ENCODE results near the gene SLC35F1. TPM values are rescaled to one million over a fixed set of nuclear protein-coding genes. Genes with fewer than 3 reads are reported as not detected.

SLC35F1 gene
- total and polyA plus RNA-seq, 2 donors (not counting 1 experiment from before 2014, with no cell fraction given) = 0.09 to 0.17 TPM

GRCh38 chr6:118102401-118102800, 195.3 kb downstream of the SLC35F1 start:
- Histone ChIP-seq H3K36me3 (ENCODE audit: control insufficient read depth, insufficient read depth, low read length) (no peaks in the 10 kb centered on the region), H3K79me2 (ENCODE audit: control insufficient read depth, insufficient read depth, low read length) (no peaks in the 10 kb centered on the region), H3K27ac (ENCODE audit: insufficient read depth, low read length) (no peak overlapping the region), H2AFZ (ENCODE audit: low read length) (no peak overlapping the region), H4K20me1 (ENCODE audit: control insufficient read depth, extremely low read depth, insufficient read depth, low read length) (no peaks in the 10 kb centered on the region), H3K27me3 (ENCODE audit: control insufficient read depth, insufficient read depth, low read length) (no peaks in the 10 kb centered on the region), H3K9me3 (ENCODE audit: control insufficient read depth, insufficient read depth, low read depth, low read length) (no peaks in the 10 kb centered on the region), H3K4me2 (ENCODE audit: extremely low read depth, insufficient read depth, low read length) (no peak overlapping the region), H3K4me1 (ENCODE audit: control insufficient read depth, extremely low read depth, insufficient read depth, low read length) (no peaks in the 10 kb centered on the region), H3K9ac (ENCODE audit: insufficient read depth, low read length) (no peak overlapping the region), H3K4me3 (replicated peaks in 1 of 4; ENCODE audit: control extremely low read depth in 1 of 4, insufficient read depth in 1 of 4, low read depth in 3 of 4, low read length in 4 of 4) (no peak overlapping the region)
- TF ChIP-seq CTCF (conservative IDR thresholded peaks at IDR 0.05 in 1 of 2, IDR thresholded peaks at IDR 0.05 in 1 of 2; ENCODE audit: low read depth in 1 of 2, low read length in 2 of 2) = no peak
- no peak for DNase-seq (ENCODE audit: low read depth in 2 of 2)

- H3K9ac ChIP-seq (ENCODE audit: insufficient read depth, low read length) = no peak overlapping the region
- no peak overlapping the region for H3K4me2 ChIP-seq (ENCODE audit: extremely low read depth, insufficient read depth, low read length)
- no peak overlapping the region for H3K4me3 ChIP-seq (replicated peaks in 1 of 4; ENCODE audit: control extremely low read depth in 1 of 4, insufficient read depth in 1 of 4, low read depth in 3 of 4, low read length in 4 of 4)
- TF ChIP-seq EZH2 (IDR thresholded peaks at IDR 0.05; ENCODE audit: low read length, missing control alignments) (no peak), CTCF (conservative IDR thresholded peaks at IDR 0.05 in 1 of 2, IDR thresholded peaks at IDR 0.05 in 1 of 2; ENCODE audit: low read depth in 1 of 2, low read length in 2 of 2) (no peak)
- H3K27ac ChIP-seq (ENCODE audit: insufficient read depth, low read length) = no peak overlapping the region
- H3K9me3 ChIP-seq (ENCODE audit: control insufficient read depth, insufficient read depth, low read depth, low read length) = no peaks in the 10 kb centered on the region
- no peaks in the 10 kb centered on the region for H3K79me2 ChIP-seq (ENCODE audit: control insufficient read depth, insufficient read depth, low read length)
- H3K4me1 ChIP-seq (ENCODE audit: control insufficient read depth, extremely low read depth, insufficient read depth, low read length) = no peaks in the 10 kb centered on the region
- H3K36me3 ChIP-seq (ENCODE audit: control insufficient read depth, insufficient read depth, low read length) = no peaks in the 10 kb centered on the region
- H2AFZ ChIP-seq (ENCODE audit: low read length) = no peak overlapping the region
- no peaks in the 10 kb centered on the region for H4K20me1 ChIP-seq (ENCODE audit: control insufficient read depth, extremely low read depth, insufficient read depth, low read length)
- no peak for DNase-seq (ENCODE audit: low read depth in 2 of 2)
- H3K27me3 ChIP-seq (ENCODE audit: control insufficient read depth, insufficient read depth, low read length) = no peaks in the 10 kb centered on the region
Measured at GRCh38 chr6:118103381-118104146, 196.5 kb downstream of the SLC35F1 start.

GRCh38 chr6:118122161-118122725, 215.2 kb downstream of the SLC35F1 start:
- H3K4me2 ChIP-seq (ENCODE audit: extremely low read depth, insufficient read depth, low read length) = no peak overlapping the region
- no peak for DNase-seq (ENCODE audit: low read depth in 2 of 2)
- H3K27me3 ChIP-seq (ENCODE audit: control insufficient read depth, insufficient read depth, low read length) = no peaks in the 10 kb centered on the region
- H2AFZ ChIP-seq (ENCODE audit: low read length) = no peak overlapping the region
- H3K79me2 ChIP-seq (ENCODE audit: control insufficient read depth, insufficient read depth, low read length) = no peaks in the 10 kb centered on the region
- no peaks in the 10 kb centered on the region for H3K4me1 ChIP-seq (ENCODE audit: control insufficient read depth, extremely low read depth, insufficient read depth, low read length)
- TF ChIP-seq EZH2 (IDR thresholded peaks at IDR 0.05; ENCODE audit: low read length, missing control alignments) = no peak
- no peak for TF ChIP-seq CTCF (conservative IDR thresholded peaks at IDR 0.05 in 1 of 2, IDR thresholded peaks at IDR 0.05 in 1 of 2; ENCODE audit: low read depth in 1 of 2, low read length in 2 of 2)
- H4K20me1 ChIP-seq (ENCODE audit: control insufficient read depth, extremely low read depth, insufficient read depth, low read length) = no peaks in the 10 kb centered on the region
- H3K4me3 ChIP-seq (replicated peaks in 1 of 4; ENCODE audit: control extremely low read depth in 1 of 4, insufficient read depth in 1 of 4, low read depth in 3 of 4, low read length in 4 of 4) = no peak overlapping the region
- H3K9me3 ChIP-seq (ENCODE audit: control insufficient read depth, insufficient read depth, low read depth, low read length) = no peaks in the 10 kb centered on the region
- H3K9ac ChIP-seq (ENCODE audit: insufficient read depth, low read length) = no peak overlapping the region
- H3K27ac ChIP-seq (ENCODE audit: insufficient read depth, low read length) = no peak overlapping the region
- H3K36me3 ChIP-seq (ENCODE audit: control insufficient read depth, insufficient read depth, low read length) = no peaks in the 10 kb centered on the region
